HepG2 (cell line): ENCODE results near the gene PDZD7. TPM values are rescaled to one million over a fixed set of nuclear protein-coding genes. Genes with fewer than 3 reads are reported as not detected.

Source experiments
- LCORL ChIP-seq, 2 experiments: fragments of 450-650 bp in 1 of 2; sonication (generic) in 1 of 2; formaldehyde crosslinking in 1 of 2; IDR thresholded peaks; 2 replicates each; pipeline versions ENCODE4 v1.5.0 to v1.6.1; 2017 to 2020; ENCODE audit warnings: antibody characterized with exemption in 1 of 2, missing genetic modification reagents in 1 of 2
- MEF2D ChIP-seq: sonication (generic); formaldehyde crosslinking; IDR thresholded peaks from 2 replicates; pipeline ENCODE4 v1.5.1; 2020; ENCODE audit warnings: mild to moderate bottlenecking, missing genetic modification reagents
- MEIS1 ChIP-seq: sonication (generic); formaldehyde crosslinking; IDR thresholded peaks from 2 replicates; pipeline ENCODE4 v1.9.0; 2021; ENCODE audit warnings: mild to moderate bottlenecking, missing genetic modification reagents, moderate library complexity, borderline replicate concordance
- MIER3 ChIP-seq: IDR thresholded peaks from 2 replicates; pipeline ENCODE4 v1.6.1; 2016; ENCODE audit warnings: missing compliant biosample characterization, borderline replicate concordance
- MTF1 ChIP-seq: sonication (generic); formaldehyde crosslinking; IDR thresholded peaks from 2 replicates; pipeline ENCODE4 v1.5.0; 2020; ENCODE audit warnings: missing genetic modification reagents
- YEATS2 ChIP-seq: sonication (generic); formaldehyde crosslinking; IDR thresholded peaks from 2 replicates; pipeline ENCODE4 v1.4.0; 2020; ENCODE audit warnings: missing genetic modification reagents, borderline replicate concordance
- ZMYM3 ChIP-seq: sonication (generic); formaldehyde crosslinking; IDR thresholded peaks from 2 replicates; pipeline ENCODE4 v1.5.1; 2020; ENCODE audit warnings: mild to moderate bottlenecking, missing genetic modification reagents
- ZNF724P ChIP-seq: sonication (generic); formaldehyde crosslinking; IDR thresholded peaks from 2 replicates; pipeline ENCODE4 v1.8.0; 2022; ENCODE audit warnings: missing genetic modification reagents, borderline replicate concordance
- polyA plus RNA-seq, 8 experiments: library from polyadenylated mRNA; depleted of rRNA in 3 of 8; stranded (reverse) in 7 of 8; unstranded in 1 of 8; fragments of >200 nt; fragmentation: Illumina TruSeq in 4 of 8; extraction: Trizol in 4 of 8; gene quantifications; 2 replicates each; pipeline versions ENCODE4 v1.2.1 to v1.2.3, GENCODE V29; 2011 to 2016; ENCODE audit warnings: low read depth in 4 of 8, missing spikeins in 1 of 8, mixed read lengths in 1 of 8; ENCODE audit not compliant: insufficient read depth in 1 of 8
- total RNA-seq, 5 experiments: library from RNA; depleted of rRNA; stranded (reverse); fragments of >200 nt; fragmentation: Illumina TruSeq; extraction: Trizol; gene quantifications; 2 replicates each; pipeline ENCODE4 v1.2.3, GENCODE V29; 2016; ENCODE audit warnings: low read depth in 1 of 5
- TF ChIP-seq, protein P1 (sequence below): fragments of 450-650 bp; IDR thresholded peaks from 2 replicates; pipeline ENCODE4 v1.6.1; 2016
- TF ChIP-seq, protein P2 (sequence below): sonication (generic); formaldehyde crosslinking; IDR thresholded peaks from 2 replicates; pipeline ENCODE4 v1.4.0; 2020; ENCODE audit warnings: missing genetic modification reagents
- TF ChIP-seq, protein P3 (sequence below): IDR thresholded peaks from 2 replicates; pipeline ENCODE4 v1.6.1; 2016; ENCODE audit warnings: missing compliant biosample characterization, missing genetic modification reagents, borderline replicate concordance
- TF ChIP-seq, protein P4 (sequence below): sonication (generic); formaldehyde crosslinking; IDR thresholded peaks from 2 replicates; pipeline ENCODE4 v1.4.0; 2020; ENCODE audit warnings: missing genetic modification reagents, borderline replicate concordance
- TF ChIP-seq, protein P5 (sequence below): sonication (generic); formaldehyde crosslinking; conservative IDR thresholded peaks from 2 replicates; pipeline ENCODE4 v1.8.0; 2022; ENCODE audit warnings: mild to moderate bottlenecking, moderate library complexity, missing genetic modification reagents

Gene PDZD7
- total and polyA plus RNA-seq, 2 of the 13 experiments (the other 11 are each of a cell fraction or from before 2014, with no cell fraction given): 0.58 to 0.73 TPM

DNA sequence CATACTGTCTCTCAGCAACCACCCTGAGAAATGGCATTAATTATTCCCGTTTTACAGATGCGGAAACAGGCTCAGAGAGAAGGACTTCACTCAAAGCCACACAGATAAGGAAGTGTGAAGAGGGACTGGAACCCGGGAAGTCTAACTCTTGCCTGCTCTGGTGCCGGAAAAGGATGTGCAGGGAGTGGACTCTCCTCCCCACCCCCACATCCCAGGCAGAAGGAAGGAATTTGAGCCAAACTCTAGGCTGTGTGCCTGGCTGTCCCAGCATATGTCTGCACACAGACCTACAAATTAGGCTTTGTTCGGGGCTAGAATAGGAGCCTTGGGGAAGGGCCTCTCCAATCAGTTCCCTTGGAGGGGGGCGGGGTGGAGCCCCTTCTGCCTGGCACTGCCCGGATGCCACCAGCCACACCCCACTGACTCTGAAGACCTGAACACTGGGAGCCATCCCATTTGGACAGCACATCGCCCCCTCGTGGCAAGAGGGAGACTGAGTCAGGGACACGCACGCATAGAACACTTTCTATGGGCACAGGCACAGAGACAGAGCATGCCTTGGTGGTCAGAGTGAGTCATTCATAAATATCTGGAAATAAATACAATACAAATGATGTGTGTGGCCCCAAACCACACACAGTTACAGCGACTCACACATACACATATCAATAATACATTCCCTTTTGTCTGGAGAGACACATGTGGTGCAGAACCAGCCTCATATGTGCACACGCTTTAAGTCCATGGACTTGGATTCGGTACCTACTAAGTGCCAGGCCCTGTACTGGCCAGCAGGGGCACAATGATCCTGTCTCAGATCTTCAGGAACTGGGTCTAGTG lies 18.2 kb downstream of the PDZD7 start (continued):
- TF ChIP-seq, protein P1, sequence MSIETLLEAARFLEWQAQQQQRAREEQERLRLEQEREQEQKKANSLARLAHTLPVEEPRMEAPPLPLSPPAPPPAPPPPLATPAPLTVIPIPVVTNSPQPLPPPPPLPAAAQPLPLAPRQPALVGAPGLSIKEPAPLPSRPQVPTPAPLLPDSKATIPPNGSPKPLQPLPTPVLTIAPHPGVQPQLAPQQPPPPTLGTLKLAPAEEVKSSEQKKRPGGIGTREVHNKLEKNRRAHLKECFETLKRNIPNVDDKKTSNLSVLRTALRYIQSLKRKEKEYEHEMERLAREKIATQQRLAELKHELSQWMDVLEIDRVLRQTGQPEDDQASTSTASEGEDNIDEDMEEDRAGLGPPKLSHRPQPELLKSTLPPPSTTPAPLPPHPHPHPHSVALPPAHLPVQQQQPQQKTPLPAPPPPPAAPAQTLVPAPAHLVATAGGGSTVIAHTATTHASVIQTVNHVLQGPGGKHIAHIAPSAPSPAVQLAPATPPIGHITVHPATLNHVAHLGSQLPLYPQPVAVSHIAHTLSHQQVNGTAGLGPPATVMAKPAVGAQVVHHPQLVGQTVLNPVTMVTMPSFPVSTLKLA: 0 out of 2 replicates have a peak, but pooled peaks have one; percentile 7
- TF ChIP-seq LCORL (IDR thresholded peaks at IDR 0.05) (no peak), LCORL (CRISPR knock-in tag; IDR thresholded peaks at IDR 0.05) (peak; percentile 46; the same call in 1 of the 2 replicates), MEIS1 (CRISPR knock-in tag) (peak; percentile 58; the same call in 1 of the 2 replicates), MEF2D (CRISPR knock-in tag) (no peak), MIER3 (CRISPR knock-in tag) (peak; percentile 14; the same call in 1 of the 2 replicates), ZNF724P (CRISPR knock-in tag) (no peak), YEATS2 (peak; percentile 47; the same call in 1 of the 2 replicates), ZMYM3 (CRISPR knock-in tag) (0 out of 2 replicates have a peak, but pooled peaks have one; percentile 29), MTF1 (CRISPR knock-in tag) (no peak)
- TF ChIP-seq, protein P2, sequence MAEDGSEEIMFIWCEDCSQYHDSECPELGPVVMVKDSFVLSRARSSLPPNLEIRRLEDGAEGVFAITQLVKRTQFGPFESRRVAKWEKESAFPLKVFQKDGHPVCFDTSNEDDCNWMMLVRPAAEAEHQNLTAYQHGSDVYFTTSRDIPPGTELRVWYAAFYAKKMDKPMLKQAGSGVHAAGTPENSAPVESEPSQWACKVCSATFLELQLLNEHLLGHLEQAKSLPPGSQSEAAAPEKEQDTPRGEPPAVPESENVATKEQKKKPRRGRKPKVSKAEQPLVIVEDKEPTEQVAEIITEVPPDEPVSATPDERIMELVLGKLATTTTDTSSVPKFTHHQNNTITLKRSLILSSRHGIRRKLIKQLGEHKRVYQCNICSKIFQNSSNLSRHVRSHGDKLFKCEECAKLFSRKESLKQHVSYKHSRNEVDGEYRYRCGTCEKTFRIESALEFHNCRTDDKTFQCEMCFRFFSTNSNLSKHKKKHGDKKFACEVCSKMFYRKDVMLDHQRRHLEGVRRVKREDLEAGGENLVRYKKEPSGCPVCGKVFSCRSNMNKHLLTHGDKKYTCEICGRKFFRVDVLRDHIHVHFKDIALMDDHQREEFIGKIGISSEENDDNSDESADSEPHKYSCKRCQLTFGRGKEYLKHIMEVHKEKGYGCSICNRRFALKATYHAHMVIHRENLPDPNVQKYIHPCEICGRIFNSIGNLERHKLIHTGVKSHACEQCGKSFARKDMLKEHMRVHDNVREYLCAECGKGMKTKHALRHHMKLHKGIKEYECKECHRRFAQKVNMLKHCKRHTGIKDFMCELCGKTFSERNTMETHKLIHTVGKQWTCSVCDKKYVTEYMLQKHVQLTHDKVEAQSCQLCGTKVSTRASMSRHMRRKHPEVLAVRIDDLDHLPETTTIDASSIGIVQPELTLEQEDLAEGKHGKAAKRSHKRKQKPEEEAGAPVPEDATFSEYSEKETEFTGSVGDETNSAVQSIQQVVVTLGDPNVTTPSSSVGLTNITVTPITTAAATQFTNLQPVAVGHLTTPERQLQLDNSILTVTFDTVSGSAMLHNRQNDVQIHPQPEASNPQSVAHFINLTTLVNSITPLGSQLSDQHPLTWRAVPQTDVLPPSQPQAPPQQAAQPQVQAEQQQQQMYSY (CRISPR knock-in tag): no peak
- TF ChIP-seq, protein P3, sequence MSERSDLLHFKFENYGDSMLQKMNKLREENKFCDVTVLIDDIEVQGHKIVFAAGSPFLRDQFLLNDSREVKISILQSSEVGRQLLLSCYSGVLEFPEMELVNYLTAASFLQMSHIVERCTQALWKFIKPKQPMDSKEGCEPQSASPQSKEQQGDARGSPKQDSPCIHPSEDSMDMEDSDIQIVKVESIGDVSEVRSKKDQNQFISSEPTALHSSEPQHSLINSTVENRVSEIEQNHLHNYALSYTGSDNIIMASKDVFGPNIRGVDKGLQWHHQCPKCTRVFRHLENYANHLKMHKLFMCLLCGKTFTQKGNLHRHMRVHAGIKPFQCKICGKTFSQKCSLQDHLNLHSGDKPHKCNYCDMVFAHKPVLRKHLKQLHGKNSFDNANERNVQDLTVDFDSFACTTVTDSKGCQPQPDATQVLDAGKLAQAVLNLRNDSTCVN (CRISPR knock-in tag): peak; percentile 34; the same call in 1 of the 2 replicates
- TF ChIP-seq, protein P4, sequence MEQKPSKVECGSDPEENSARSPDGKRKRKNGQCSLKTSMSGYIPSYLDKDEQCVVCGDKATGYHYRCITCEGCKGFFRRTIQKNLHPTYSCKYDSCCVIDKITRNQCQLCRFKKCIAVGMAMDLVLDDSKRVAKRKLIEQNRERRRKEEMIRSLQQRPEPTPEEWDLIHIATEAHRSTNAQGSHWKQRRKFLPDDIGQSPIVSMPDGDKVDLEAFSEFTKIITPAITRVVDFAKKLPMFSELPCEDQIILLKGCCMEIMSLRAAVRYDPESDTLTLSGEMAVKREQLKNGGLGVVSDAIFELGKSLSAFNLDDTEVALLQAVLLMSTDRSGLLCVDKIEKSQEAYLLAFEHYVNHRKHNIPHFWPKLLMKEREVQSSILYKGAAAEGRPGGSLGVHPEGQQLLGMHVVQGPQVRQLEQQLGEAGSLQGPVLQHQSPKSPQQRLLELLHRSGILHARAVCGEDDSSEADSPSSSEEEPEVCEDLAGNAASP: peak; percentile 28; the same call in 1 of the 2 replicates
- TF ChIP-seq, protein P5, sequence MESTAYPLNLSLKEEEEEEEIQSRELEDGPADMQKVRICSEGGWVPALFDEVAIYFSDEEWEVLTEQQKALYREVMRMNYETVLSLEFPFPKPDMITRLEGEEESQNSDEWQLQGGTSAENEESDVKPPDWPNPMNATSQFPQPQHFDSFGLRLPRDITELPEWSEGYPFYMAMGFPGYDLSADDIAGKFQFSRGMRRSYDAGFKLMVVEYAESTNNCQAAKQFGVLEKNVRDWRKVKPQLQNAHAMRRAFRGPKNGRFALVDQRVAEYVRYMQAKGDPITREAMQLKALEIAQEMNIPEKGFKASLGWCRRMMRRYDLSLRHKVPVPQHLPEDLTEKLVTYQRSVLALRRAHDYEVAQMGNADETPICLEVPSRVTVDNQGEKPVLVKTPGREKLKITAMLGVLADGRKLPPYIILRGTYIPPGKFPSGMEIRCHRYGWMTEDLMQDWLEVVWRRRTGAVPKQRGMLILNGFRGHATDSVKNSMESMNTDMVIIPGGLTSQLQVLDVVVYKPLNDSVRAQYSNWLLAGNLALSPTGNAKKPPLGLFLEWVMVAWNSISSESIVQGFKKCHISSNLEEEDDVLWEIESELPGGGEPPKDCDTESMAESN (CRISPR knock-in tag): 0 out of 2 replicates have a peak, but pooled peaks have one; percentile 23
